Measurements from ENCODE around the gene CEP20.

- TF ChIP-seq EP300 (IDR thresholded peaks at IDR 0.05) (no peak), POLR2A (IDR thresholded peaks at IDR 0.05) (no peak), POLR2AphosphoS5 (IDR thresholded peaks at IDR 0.05) (no peak), CTCF (IDR thresholded peaks at IDR 0.05) (no peak)
Observed at GRCh38 chr16:15880434-15881308, 7.7 kb downstream of the CEP20 start.

Measured in gastroesophageal sphincter (tissue), 3 donors.